A673 (cell line): ENCODE results near the gene AKR1D1. TPM values are rescaled to one million over a fixed set of nuclear protein-coding genes. Genes with fewer than 3 reads are reported as not detected.

Source experiments
- BruUV-seq: library from RNA; stranded (reverse); fragments of 400-500 nt; replicated peaks from 2 replicates; lab custom pipeline; 2021; lab: Mats Ljungman, UMichigan
- CTCF ChIA-PET: fragments of 300-600 bp; sonication (Branson Sonifier 250); formaldehyde crosslinking; loops from one replicate; lab custom pipeline; 2022; ENCODE audit warnings: antibody characterized with exemption; lab: Charles Lee
- POLR2A ChIA-PET: fragments of 300-600 bp; sonication (Branson Sonifier 250); formaldehyde crosslinking; loops from one replicate; lab custom pipeline; 2022; ENCODE audit warnings: antibody characterized with exemption; ENCODE audit not compliant: low non-redundant PET; lab: Charles Lee
- DNase-seq: peaks from one replicate; pipeline ENCODE4 v3.0.0-alpha.2; 2015; ENCODE audit warnings: low spot score
- H3K27ac ChIP-seq: fragments of 200-600 bp; sonication (generic); 2 replicates; pipeline ENCODE4 v1.5.1; 2016; ENCODE audit warnings: mixed run types, low read depth, mild to moderate bottlenecking, mixed read lengths, antibody characterized with exemption, low read length; ENCODE audit not compliant: poor library complexity, severe bottlenecking
- H3K27me3 ChIP-seq: fragments of 200-600 bp; sonication (generic); replicated peaks from 2 replicates; pipeline ENCODE4 v1.6.1; 2017; ENCODE audit warnings: mixed run types, low read depth, mild to moderate bottlenecking, mixed read lengths, antibody characterized with exemption, low read length; ENCODE audit not compliant: insufficient read depth, poor library complexity
- H3K36me3 ChIP-seq: fragments of 200-600 bp; sonication (generic); 2 replicates; pipeline ENCODE4 v1.6.1; 2016; ENCODE audit warnings: mixed run types, mild to moderate bottlenecking, mixed read lengths, antibody characterized with exemption, low read length; ENCODE audit not compliant: insufficient read depth, poor library complexity, severe bottlenecking
- H3K4me1 ChIP-seq: fragments of 200-600 bp; sonication (generic); 2 replicates; pipeline ENCODE4 v1.6.1; 2017; ENCODE audit warnings: mixed run types, mild to moderate bottlenecking, mixed read lengths, antibody characterized with exemption, low read length; ENCODE audit not compliant: insufficient read depth, poor library complexity, severe bottlenecking
- H3K4me3 ChIP-seq: fragments of 200-600 bp; sonication (generic); 2 replicates; pipeline ENCODE4 v1.5.1; 2016; ENCODE audit warnings: low read depth, mixed run types, mild to moderate bottlenecking, mixed read lengths, low read length; ENCODE audit not compliant: poor library complexity, severe bottlenecking
- H3K9me3 ChIP-seq: fragments of 200-600 bp; sonication (generic); 2 replicates; pipeline ENCODE4 v1.6.1; 2016; ENCODE audit warnings: mixed run types, low read depth, mild to moderate bottlenecking, mixed read lengths, antibody characterized with exemption, low read length; ENCODE audit not compliant: poor library complexity, severe bottlenecking
- EZH2 ChIP-seq: fragments of 200-600 bp; sonication (generic); IDR thresholded peaks from 2 replicates; pipeline ENCODE4 v1.6.1; 2017; ENCODE audit warnings: borderline replicate concordance, low read depth, mild to moderate bottlenecking, mixed read lengths, antibody characterized with exemption, low read length; ENCODE audit not compliant: poor library complexity, severe bottlenecking
- intact Hi-C: fragments of 100-400 bp; cut with micrococcal nuclease; formaldehyde crosslinking; loops from one replicate; pipeline ENCODE4 v1.10.0; 2022; ENCODE audit not compliant: unreplicated experiment
- total RNA-seq: library from RNA; stranded (reverse); gene quantifications from 2 replicates; pipeline ENCODE4 v1.2.3, GENCODE V29; 2021
- TF ChIP-seq, protein P1 (sequence below): fragments of 300-800, 200-600 bp; sonication (generic); conservative IDR thresholded peaks from 2 replicates; pipeline ENCODE4 v1.5.1; 2017; ENCODE audit warnings: low read depth, mild to moderate bottlenecking, antibody characterized with exemption, low read length, moderate library complexity, mixed read lengths

The AKR1D1 gene
- total RNA-seq, 1 experiment from 2014 or later, result not detected

DNA sequence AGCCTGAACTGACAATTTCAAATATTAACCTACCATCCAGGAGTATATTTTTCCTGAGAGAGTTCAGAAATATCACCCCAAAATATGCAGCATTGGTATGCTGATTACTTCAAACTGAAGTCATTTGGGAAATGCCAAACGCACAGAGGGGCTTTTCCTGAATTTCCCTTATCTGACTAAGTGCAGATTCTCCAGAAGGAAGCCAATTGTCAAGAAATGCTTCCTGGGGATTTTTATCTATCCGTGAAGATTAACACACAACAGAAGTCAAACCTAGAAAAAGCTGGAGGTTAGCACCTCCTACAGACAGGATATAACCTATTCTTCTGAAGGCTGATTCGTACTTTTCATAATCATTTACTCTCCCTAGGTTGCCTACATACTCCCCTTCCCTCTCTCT is 91.0 kb downstream of the AKR1D1 start:
- Histone ChIP-seq H3K27me3 (no peaks in the 10 kb centered on the region), H3K9me3 (no peaks in the 10 kb centered on the region), H3K36me3 (no peaks in the 10 kb centered on the region), H3K27ac (no peak overlapping the region), H3K4me1 (no peaks in the 10 kb centered on the region), H3K4me3 (no peak overlapping the region)
- BruUV-seq, result no TSS peak
- TF ChIP-seq, protein P1, sequence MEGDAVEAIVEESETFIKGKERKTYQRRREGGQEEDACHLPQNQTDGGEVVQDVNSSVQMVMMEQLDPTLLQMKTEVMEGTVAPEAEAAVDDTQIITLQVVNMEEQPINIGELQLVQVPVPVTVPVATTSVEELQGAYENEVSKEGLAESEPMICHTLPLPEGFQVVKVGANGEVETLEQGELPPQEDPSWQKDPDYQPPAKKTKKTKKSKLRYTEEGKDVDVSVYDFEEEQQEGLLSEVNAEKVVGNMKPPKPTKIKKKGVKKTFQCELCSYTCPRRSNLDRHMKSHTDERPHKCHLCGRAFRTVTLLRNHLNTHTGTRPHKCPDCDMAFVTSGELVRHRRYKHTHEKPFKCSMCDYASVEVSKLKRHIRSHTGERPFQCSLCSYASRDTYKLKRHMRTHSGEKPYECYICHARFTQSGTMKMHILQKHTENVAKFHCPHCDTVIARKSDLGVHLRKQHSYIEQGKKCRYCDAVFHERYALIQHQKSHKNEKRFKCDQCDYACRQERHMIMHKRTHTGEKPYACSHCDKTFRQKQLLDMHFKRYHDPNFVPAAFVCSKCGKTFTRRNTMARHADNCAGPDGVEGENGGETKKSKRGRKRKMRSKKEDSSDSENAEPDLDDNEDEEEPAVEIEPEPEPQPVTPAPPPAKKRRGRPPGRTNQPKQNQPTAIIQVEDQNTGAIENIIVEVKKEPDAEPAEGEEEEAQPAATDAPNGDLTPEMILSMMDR, result no peak
- TF ChIP-seq EZH2, result no peak
- CTCF ChIA-PET, result no interaction called here
- intact Hi-C loops, result loop anchor here (10.0 kb wide), 3 partner anchors 262 to 698 kb away; no protein-coding TSS in a partner anchor
- peak; percentile 48 for DNase-seq
- POLR2A ChIA-PET, result no interaction called here

DNA sequence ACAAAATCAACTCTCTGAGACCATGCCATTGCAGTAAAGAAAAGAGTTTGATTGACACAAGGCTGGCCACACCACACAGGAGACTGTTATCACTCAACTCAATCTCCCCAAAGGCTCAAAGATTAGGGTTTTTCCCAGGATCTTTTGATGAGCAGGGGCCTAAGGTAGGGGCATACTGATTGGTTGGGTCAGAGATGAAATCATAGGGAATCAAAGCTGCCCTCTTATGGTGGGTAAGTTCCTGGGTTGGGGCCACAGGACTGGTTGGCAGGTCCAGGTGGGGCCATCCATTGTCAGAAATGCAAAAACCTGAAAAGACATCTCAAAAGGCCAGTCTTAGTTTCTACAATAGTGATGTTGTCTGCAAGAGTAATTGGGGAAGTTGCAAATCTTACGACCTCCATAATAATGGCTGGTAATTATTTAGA is 91.6 kb downstream of the AKR1D1 start:
- H3K27ac ChIP-seq, result no peak overlapping the region
- POLR2A ChIA-PET, result no interaction called here
- no peaks in the 10 kb centered on the region for H3K36me3 ChIP-seq
- no peaks in the 10 kb centered on the region for H3K9me3 ChIP-seq
- intact Hi-C loops, result loop anchor here (10.0 kb wide), 3 partner anchors 263 to 697 kb away; no protein-coding TSS in a partner anchor
- H3K27me3 ChIP-seq, result no peaks in the 10 kb centered on the region
- no peak for DNase-seq
- H3K4me1 ChIP-seq, result no peaks in the 10 kb centered on the region
- no peak overlapping the region for H3K4me3 ChIP-seq
- CTCF ChIA-PET, result no interaction called here
- no TSS peak for BruUV-seq
- TF ChIP-seq EZH2, result no peak
- TF ChIP-seq, protein P1, result no peak

Other genes starting within 250 kb of the AKR1D1 start
- 0.39 TPM in 1 of 2 replicates, not detected in the other for gene DGKI, start 229.5 kb upstream of the AKR1D1 start, total RNA-seq
- gene CREB3L2, start 74.4 kb upstream of the AKR1D1 start, total RNA-seq, result 17.0 and 20.4 TPM in 2 replicates